Loucy (cell line): ENCODE results near the gene SLC39A11.

Source experiments
- H2AFZ ChIP-seq: fragments of 200-600 bp; sonication (generic); 2 replicates; pipeline ENCODE4 v1.6.0; 2016; ENCODE audit warnings: antibody characterized with exemption, mild to moderate bottlenecking, low read length, moderate library complexity
- H3F3A ChIP-seq: fragments of 200-600 bp; 2 replicates; pipeline ENCODE4 v1.6.0; 2016; ENCODE audit warnings: antibody characterized with exemption, low read depth, mild to moderate bottlenecking
- H3K27me3 ChIP-seq: fragments of 200-600 bp; sonication (generic); 2 replicates; pipeline ENCODE4 v1.6.1; 2014; ENCODE audit warnings: low read length, mild to moderate bottlenecking; ENCODE audit not compliant: insufficient read depth, poor library complexity, severe bottlenecking
- H3K36me3 ChIP-seq: fragments of 200-600 bp; sonication (generic); 2 replicates; pipeline ENCODE4 v1.6.1; 2016; ENCODE audit warnings: low read length; ENCODE audit not compliant: insufficient read depth
- H3K4me1 ChIP-seq: fragments of 200-600 bp; sonication (generic); 2 replicates; pipeline ENCODE4 v1.5.1; 2014; ENCODE audit warnings: low read length, mild to moderate bottlenecking; ENCODE audit not compliant: insufficient read depth, poor library complexity, severe bottlenecking
- H3K4me2 ChIP-seq: fragments of 200-600 bp; sonication (generic); 2 replicates; pipeline ENCODE4 v1.6.0; 2014; ENCODE audit warnings: antibody characterized with exemption, low read length, low read depth, mild to moderate bottlenecking; ENCODE audit not compliant: poor library complexity, severe bottlenecking
- H3K4me3 ChIP-seq: fragments of 200-600 bp; sonication (generic); 2 replicates; pipeline ENCODE4 v1.5.1; 2014; ENCODE audit warnings: low read length, mild to moderate bottlenecking, mixed read lengths; ENCODE audit not compliant: poor library complexity, severe bottlenecking
- H3K79me2 ChIP-seq: fragments of 200-600 bp; sonication (generic); 2 replicates; pipeline ENCODE4 v1.6.1; 2014; ENCODE audit warnings: low read length; ENCODE audit not compliant: insufficient read depth
- H3K9ac ChIP-seq: fragments of 200-600 bp; sonication (generic); 2 replicates; pipeline ENCODE4 v1.6.0; 2014; ENCODE audit warnings: mild to moderate bottlenecking, low read depth, low read length, moderate library complexity; ENCODE audit not compliant: poor library complexity, severe bottlenecking
- H3K9me2 ChIP-seq: fragments of 200-600 bp; sonication (generic); replicated peaks from 2 replicates; pipeline ENCODE4 v1.6.1; 2016; ENCODE audit warnings: low read depth, low read length, mixed read lengths
- H3K9me3 ChIP-seq: fragments of 200-600 bp; sonication (generic); 2 replicates; pipeline ENCODE4 v1.6.1; 2014; ENCODE audit warnings: mild to moderate bottlenecking, antibody characterized with exemption, low read length, low read depth; ENCODE audit not compliant: insufficient read depth
- H4K20me1 ChIP-seq: fragments of 200-600 bp; sonication (generic); 2 replicates; pipeline ENCODE4 v1.6.0; 2014; ENCODE audit warnings: antibody characterized with exemption, low read length, mild to moderate bottlenecking; ENCODE audit not compliant: insufficient read depth, poor library complexity, severe bottlenecking
- CTCF ChIP-seq: fragments of 200-600 bp; sonication (generic); conservative IDR thresholded peaks from 2 replicates; pipeline ENCODE4 v1.5.1; 2014; ENCODE audit warnings: mild to moderate bottlenecking, antibody characterized with exemption, low read length
- EZH2phosphoT487 ChIP-seq: fragments of 200-600 bp; IDR thresholded peaks from 2 replicates; pipeline ENCODE4 v1.6.1; 2018; ENCODE audit warnings: antibody characterized with exemption, mild to moderate bottlenecking, moderate library complexity, borderline replicate concordance

Gene SLC39A11

GRCh38 chr17:72598695-72599094 lies 493.8 kb downstream of the SLC39A11 start:
- H3K27me3 ChIP-seq = no peaks in the 10 kb centered on the region
- no peaks in the 10 kb centered on the region for H3K4me1 ChIP-seq
- H3K4me2 ChIP-seq = no peak overlapping the region
- H3K9me2 ChIP-seq = no peaks in the 10 kb centered on the region
- no peak overlapping the region for H3K4me3 ChIP-seq
- no peak overlapping the region for H3K9ac ChIP-seq
- no peaks in the 10 kb centered on the region for H3K79me2 ChIP-seq
- H3K36me3 ChIP-seq = no peaks in the 10 kb centered on the region
- TF ChIP-seq EZH2phosphoT487 (no peak), CTCF (no peak)
- H2AFZ ChIP-seq = no peak overlapping the region
- H3K9me3 ChIP-seq = no peaks in the 10 kb centered on the region
- H3F3A ChIP-seq = no peaks in the 10 kb centered on the region
- no peaks in the 10 kb centered on the region for H4K20me1 ChIP-seq

GRCh38 chr17:72597354-72598087 lies 495.0 kb downstream of the SLC39A11 start:
- Histone ChIP-seq H3K9me2 (no peaks in the 10 kb centered on the region), H3K9me3 (no peaks in the 10 kb centered on the region), H3K36me3 (no peaks in the 10 kb centered on the region), H3K4me2 (no peak overlapping the region), H4K20me1 (no peaks in the 10 kb centered on the region), H3K4me3 (no peak overlapping the region), H3K4me1 (no peaks in the 10 kb centered on the region), H3K79me2 (no peaks in the 10 kb centered on the region), H3K27me3 (no peaks in the 10 kb centered on the region), H3K9ac (no peak overlapping the region), H2AFZ (no peak overlapping the region), H3F3A (no peaks in the 10 kb centered on the region)
- TF ChIP-seq EZH2phosphoT487 = no peak
- no peak for TF ChIP-seq CTCF
